ENCODE results near the gene DUSP10.

DNA sequence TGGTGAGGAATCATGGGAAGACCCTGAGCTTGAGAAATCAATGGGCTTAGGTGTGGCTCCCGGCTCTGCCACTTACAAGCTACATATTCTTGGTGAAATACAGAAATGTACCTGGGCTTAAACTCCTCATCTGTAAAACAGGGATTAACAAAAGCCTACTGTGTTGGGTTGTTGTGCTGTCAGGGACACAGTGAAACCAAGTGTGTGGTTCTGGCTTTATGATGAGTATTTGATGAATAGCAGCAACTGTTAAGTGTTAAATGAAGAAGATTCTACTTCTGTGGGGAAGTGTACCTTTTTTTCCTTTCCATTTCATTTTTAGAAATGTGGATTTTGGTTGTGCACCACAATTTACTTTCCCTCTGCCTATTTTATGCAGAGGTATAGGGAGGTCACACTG, 41.1 kb upstream of the DUSP10 start:
- TF ChIP-seq FOXJ3 (CRISPR knock-in tag; IDR thresholded peaks at IDR 0.05; ENCODE audit: borderline replicate concordance) (no peak), RAD21 (CRISPR knock-in tag; IDR thresholded peaks at IDR 0.05) (no peak), POLR2AphosphoS5 (IDR thresholded peaks at IDR 0.05; ENCODE audit: low read depth, low read length) (no peak), SIN3A (IDR thresholded peaks at IDR 0.05; ENCODE audit: borderline replicate concordance, low read depth, low read length) (no peak)
- TF ChIP-seq, protein P1, sequence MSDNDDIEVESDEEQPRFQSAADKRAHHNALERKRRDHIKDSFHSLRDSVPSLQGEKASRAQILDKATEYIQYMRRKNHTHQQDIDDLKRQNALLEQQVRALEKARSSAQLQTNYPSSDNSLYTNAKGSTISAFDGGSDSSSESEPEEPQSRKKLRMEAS (IDR thresholded peaks at IDR 0.05), result no peak
- TF ChIP-seq, protein P2, sequence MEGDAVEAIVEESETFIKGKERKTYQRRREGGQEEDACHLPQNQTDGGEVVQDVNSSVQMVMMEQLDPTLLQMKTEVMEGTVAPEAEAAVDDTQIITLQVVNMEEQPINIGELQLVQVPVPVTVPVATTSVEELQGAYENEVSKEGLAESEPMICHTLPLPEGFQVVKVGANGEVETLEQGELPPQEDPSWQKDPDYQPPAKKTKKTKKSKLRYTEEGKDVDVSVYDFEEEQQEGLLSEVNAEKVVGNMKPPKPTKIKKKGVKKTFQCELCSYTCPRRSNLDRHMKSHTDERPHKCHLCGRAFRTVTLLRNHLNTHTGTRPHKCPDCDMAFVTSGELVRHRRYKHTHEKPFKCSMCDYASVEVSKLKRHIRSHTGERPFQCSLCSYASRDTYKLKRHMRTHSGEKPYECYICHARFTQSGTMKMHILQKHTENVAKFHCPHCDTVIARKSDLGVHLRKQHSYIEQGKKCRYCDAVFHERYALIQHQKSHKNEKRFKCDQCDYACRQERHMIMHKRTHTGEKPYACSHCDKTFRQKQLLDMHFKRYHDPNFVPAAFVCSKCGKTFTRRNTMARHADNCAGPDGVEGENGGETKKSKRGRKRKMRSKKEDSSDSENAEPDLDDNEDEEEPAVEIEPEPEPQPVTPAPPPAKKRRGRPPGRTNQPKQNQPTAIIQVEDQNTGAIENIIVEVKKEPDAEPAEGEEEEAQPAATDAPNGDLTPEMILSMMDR (CRISPR knock-in tag; IDR thresholded peaks at IDR 0.05), result no peak
